Brain microvascular endothelial cell (primary cell): ENCODE results near the gene AHRR.

Source experiments
- DNase-seq: peaks from one replicate; pipeline ENCODE4 v3.0.0-alpha.2; 2020
- H3K27ac ChIP-seq: fragments of 250-450 bp; sonication (Bioruptor Pico); 2 replicates; pipeline ENCODE4 v1.5.1; 2020; ENCODE audit warnings: mild to moderate bottlenecking, moderate library complexity
- H3K27me3 ChIP-seq: fragments of 250-450 bp; sonication (Bioruptor Pico); replicated peaks from 2 replicates; pipeline ENCODE4 v1.5.1; 2020; ENCODE audit warnings: mild to moderate bottlenecking
- H3K36me3 ChIP-seq: fragments of 250-450 bp; sonication (Bioruptor Pico); replicated peaks from 2 replicates; pipeline ENCODE4 v1.5.1; 2020; ENCODE audit warnings: mild to moderate bottlenecking
- H3K4me3 ChIP-seq: 2 replicates; pipeline ENCODE4 v1.5.1; 2011; ENCODE audit warnings: low read depth, mild to moderate bottlenecking, control low read depth, low read length, moderate library complexity
- CTCF ChIP-seq: IDR thresholded peaks from 2 replicates; pipeline ENCODE4 v1.5.1; 2011; ENCODE audit warnings: low read depth, mild to moderate bottlenecking, moderate library complexity, low read length, control low read depth, inconsistent platforms; ENCODE audit errors: missing control alignments
- in situ Hi-C: cut with HindIII; loops from 2 replicates; pipeline ENCODE4 v1.10.0; 2017; ENCODE audit warnings: low sequenced_read_pairs, low pct_ligation_motif_present

AHRR gene

DNA sequence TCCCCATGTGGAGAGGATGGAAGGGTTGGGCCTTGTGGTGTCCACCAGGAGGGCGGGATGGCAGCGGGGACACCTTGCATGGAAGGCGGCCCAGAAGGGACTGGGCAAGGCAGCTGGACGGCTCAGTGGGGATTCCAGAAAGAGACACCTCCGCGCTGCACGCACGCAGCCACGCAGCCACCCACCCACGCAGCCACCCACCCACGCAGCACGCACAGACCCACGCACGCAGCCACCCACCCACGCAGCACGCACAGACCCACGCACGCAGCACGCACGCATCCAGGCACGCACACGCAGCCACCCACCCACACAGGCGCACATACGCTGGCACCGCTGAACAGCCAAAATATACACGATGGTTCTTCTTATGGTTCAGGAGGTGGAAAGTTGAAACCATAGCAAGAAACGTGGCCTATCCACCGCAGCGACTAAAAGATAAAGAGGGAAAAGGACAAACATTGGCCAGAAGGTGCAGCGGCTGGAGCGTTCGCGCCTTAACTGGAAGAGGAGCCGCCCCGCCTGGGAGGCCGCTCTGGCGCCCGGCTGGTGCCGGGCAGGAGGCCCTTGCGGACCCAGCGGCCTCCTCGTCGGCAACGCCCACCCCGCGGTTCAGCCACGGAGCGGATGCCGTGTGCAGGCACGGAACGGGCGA lies 99.2 kb downstream of the AHRR start:
- Histone ChIP-seq H3K27ac (no peak overlapping the region), H3K27me3 (no peaks in the 10 kb centered on the region), H3K4me3 (no peak overlapping the region), H3K36me3 (no peaks in the 10 kb centered on the region)
- in situ Hi-C loops = no loop called here
- DNase-seq = no peak
- TF ChIP-seq CTCF = no peak

GRCh38 chr5:421287-421880 lies 99.9 kb downstream of the AHRR start:
- no peak for TF ChIP-seq CTCF
- H3K36me3 ChIP-seq = no peaks in the 10 kb centered on the region
- H3K27ac ChIP-seq = no peak overlapping the region
- no peaks in the 10 kb centered on the region for H3K27me3 ChIP-seq
- in situ Hi-C loops = no loop called here
- DNase-seq = no peak
- H3K4me3 ChIP-seq = no peak overlapping the region

DNA sequence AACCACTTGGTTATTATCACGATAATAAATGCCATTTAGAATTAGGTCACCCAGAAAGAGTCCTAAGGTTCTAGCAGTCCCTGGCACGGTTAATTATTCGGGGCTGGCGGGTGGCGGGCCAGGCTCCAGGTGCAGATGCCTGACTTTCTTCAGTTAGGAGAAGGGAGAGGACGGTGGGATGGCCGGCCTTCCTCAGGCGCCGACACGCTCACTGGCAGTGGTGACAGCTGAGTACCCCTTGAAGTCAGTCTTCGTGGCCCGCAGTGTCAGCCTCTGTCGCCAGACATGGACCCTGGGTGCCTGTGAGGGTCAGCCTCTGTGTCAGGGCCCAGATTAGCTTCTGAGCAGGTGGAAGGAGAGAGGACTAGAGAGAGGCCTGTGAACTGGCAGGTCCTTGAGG lies 100.4 kb downstream of the AHRR start:
- Histone ChIP-seq H3K27ac (no peak overlapping the region), H3K36me3 (no peaks in the 10 kb centered on the region), H3K4me3 (no peak overlapping the region), H3K27me3 (no peaks in the 10 kb centered on the region)
- no peak for DNase-seq
- in situ Hi-C loops = no loop called here
- no peak for TF ChIP-seq CTCF

DNA sequence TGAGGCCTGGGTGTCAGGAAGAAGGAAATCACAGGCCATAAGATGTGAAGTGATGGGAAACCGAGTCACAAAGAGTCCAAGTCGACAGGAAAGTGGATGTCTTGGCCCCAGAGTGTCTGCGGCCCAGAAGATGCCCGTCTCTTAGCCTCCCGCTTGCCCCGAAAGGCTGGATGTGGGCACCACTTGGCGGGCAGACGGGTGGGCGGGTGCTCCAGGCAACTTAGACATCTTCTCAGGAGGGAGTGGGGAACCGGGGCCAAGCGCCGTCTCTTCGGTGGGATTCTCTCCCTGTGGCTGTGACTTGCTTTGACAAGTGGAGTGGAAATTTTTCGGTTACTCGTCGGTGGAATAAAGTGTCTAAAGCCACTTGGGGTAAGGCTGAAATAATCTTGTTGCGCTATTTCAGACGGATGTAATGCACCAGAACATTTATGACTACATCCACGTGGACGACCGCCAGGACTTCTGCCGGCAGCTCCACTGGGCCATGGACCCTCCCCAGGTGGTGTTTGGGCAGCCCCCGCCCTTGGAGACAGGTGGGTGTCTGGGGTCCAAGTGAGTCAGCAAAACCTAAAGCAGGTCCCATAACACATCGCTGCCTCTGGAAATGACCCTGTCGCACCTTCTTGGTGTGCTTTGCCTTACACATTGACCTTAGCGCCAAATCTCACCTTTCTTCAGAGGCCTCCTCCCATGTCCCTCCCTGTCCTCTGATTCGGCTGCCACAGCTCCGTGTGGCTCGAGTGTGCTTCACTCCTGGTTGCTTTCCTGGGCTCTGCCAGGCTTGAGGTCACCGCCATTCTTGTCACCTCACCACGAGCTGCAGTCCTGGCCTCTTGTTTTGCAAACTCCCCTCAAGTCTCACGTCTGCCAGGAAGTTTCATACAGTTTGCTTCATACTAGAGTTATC lies 101.1 kb downstream of the AHRR start:
- no peak overlapping the region for H3K4me3 ChIP-seq
- in situ Hi-C loops = no loop called here
- no peaks in the 10 kb centered on the region for H3K27me3 ChIP-seq
- no peak overlapping the region for H3K27ac ChIP-seq
- no peak for TF ChIP-seq CTCF
- H3K36me3 ChIP-seq = no peaks in the 10 kb centered on the region
- no peak for DNase-seq

GRCh38 chr5:423233-423565 lies 101.7 kb downstream of the AHRR start:
- no peaks in the 10 kb centered on the region for H3K36me3 ChIP-seq
- TF ChIP-seq CTCF = no peak

More at GRCh38 chr5:423233-423565, 101.7 kb downstream of the AHRR start:
- no peak overlapping the region for H3K4me3 ChIP-seq
- H3K27ac ChIP-seq = no peak overlapping the region
- in situ Hi-C loops = no loop called here
- no peaks in the 10 kb centered on the region for H3K27me3 ChIP-seq
- DNase-seq = no peak
